Epithelial cell of esophagus (primary cell): ENCODE measurements around the gene PTPRZ1.

Source experiments
- DNase-seq: peaks from one replicate; pipeline ENCODE4 v3.0.0; 2010; ENCODE audit warnings: low read depth
- H3K4me3 ChIP-seq: 2 replicates; pipeline ENCODE4 v1.5.1; 2011; ENCODE audit warnings: mild to moderate bottlenecking, low read length, control low read depth
- TF ChIP-seq, protein P1 (sequence below): IDR thresholded peaks from 2 replicates; pipeline ENCODE4 v1.5.1; 2011; ENCODE audit warnings: low read depth, mild to moderate bottlenecking, low read length, control low read depth, inconsistent platforms; ENCODE audit not compliant: insufficient read depth; ENCODE audit errors: missing control alignments

The PTPRZ1 gene

DNA sequence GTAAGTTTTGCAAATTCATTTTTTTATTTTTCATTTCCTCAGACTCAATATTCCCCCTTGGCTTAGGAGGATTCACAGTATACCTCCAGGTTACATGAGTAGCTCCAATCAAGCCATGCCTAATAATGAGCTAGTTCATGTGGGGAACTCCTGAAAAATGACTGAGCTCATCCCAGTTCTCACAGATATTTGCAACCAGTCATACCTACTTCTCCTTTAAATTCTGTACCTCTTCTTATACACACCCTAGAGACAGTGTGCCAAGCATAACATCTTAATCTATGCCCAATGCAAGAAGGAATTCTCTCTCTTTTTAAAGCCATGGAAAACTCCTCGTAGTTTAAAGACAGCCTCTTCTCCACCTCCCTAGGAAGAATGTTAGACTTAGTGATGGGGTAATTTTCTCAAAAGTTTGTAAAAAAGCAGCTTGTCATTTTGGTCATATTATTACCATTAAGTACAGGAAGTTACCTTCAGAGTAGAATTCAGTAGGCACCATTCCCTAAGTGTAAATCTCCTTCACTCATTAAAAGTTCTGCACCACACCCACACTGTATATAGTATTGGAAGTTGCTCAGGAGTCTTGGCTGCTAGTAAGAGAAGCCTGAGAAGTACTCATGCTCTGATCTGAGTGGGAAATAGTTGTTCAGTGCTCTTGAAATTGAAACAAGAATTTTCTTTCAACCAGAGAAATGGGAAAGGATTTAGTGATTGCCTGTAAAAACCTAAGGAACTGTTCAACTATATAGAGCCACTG is 72.7 kb downstream of the PTPRZ1 start:
- peak overlapping the region; percentile 7 for H3K4me3 ChIP-seq
- DNase-seq: peak; percentile 92
- TF ChIP-seq, protein P1, sequence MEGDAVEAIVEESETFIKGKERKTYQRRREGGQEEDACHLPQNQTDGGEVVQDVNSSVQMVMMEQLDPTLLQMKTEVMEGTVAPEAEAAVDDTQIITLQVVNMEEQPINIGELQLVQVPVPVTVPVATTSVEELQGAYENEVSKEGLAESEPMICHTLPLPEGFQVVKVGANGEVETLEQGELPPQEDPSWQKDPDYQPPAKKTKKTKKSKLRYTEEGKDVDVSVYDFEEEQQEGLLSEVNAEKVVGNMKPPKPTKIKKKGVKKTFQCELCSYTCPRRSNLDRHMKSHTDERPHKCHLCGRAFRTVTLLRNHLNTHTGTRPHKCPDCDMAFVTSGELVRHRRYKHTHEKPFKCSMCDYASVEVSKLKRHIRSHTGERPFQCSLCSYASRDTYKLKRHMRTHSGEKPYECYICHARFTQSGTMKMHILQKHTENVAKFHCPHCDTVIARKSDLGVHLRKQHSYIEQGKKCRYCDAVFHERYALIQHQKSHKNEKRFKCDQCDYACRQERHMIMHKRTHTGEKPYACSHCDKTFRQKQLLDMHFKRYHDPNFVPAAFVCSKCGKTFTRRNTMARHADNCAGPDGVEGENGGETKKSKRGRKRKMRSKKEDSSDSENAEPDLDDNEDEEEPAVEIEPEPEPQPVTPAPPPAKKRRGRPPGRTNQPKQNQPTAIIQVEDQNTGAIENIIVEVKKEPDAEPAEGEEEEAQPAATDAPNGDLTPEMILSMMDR: no peak

DNA sequence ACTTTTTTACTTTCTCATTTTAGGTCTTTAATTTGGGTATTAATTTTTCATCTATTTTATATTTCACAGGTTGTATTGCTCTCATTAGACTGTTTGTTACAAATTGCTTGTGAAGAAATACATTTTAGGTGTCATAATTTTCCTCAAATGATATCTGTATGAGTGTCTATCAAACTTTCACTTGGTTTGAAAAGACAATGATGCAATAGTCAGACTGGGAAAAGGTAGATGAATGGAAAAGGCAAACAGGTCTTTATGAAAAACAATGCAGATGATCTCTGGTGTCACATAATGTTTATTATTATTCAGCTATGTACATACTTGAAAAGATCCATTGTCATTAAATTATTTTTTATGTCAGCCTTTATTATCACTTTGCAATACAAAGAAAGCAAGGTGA is 80.2 kb downstream of the PTPRZ1 start:
- H3K4me3 ChIP-seq: no peak overlapping the region
- no peak for DNase-seq
- TF ChIP-seq, protein P1: no peak

GRCh38 chr7:121953601-121954000 is 80.6 kb downstream of the PTPRZ1 start:
- no peak for DNase-seq
- H3K4me3 ChIP-seq: no peak overlapping the region
- TF ChIP-seq, protein P1: no peak

DNA sequence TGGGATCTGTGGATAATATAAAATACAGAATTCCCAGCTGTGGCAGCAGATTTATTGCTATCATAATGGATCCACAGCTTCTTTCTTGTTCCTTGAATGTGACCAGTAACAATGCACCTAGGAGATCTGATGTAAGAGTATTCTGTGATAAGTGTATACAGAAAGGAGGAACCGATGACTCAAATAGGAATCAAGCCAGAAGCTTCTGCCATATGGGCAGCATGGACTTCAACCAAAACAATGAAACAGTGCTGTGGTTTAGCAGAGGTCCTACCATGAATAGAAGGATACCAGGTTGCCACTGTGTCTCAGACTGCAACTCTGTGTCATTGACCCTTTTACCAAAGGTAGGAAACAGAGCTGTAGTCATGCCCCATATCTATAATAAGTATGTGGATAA is 81.8 kb downstream of the PTPRZ1 start:
- TF ChIP-seq, protein P1: no peak
- peak; percentile 68 for DNase-seq
- no peak overlapping the region for H3K4me3 ChIP-seq

- H3K4me3 ChIP-seq: no peak overlapping the region
- DNase-seq: no peak
- TF ChIP-seq, protein P1: no peak
Measured at GRCh38 chr7:121957626-121958025, 84.7 kb downstream of the PTPRZ1 start.

- TF ChIP-seq, protein P1: no peak
- H3K4me3 ChIP-seq: no peak overlapping the region
- DNase-seq: no peak
Measured at GRCh38 chr7:121960678-121961077, 87.7 kb downstream of the PTPRZ1 start.
